Mononuclear cell (primary cell): ENCODE data around the gene SRSF5. TPM values are rescaled to one million over a fixed set of nuclear protein-coding genes. Genes with fewer than 3 reads are reported as not detected.
A peak's percentile ranks its signal among the peaks of the same experiment; 100 is the strongest.
"Not testable (repeated sequence)": the region's sequence is repeated elsewhere in the genome, so short reads cannot be mapped to it uniquely, and the experiment has no call there.

Experiments used
- H3K27me3 ChIP-seq: 2 replicates; pipeline ENCODE4 v1.6.0; 2011; ENCODE audit warnings: low read length, control low read depth; ENCODE audit not compliant: insufficient read depth
- H3K4me1 ChIP-seq: 2 replicates; pipeline ENCODE4 v1.5.1; 2011; ENCODE audit warnings: mild to moderate bottlenecking, low read length, control low read depth; ENCODE audit not compliant: insufficient read depth
- H3K4me3 ChIP-seq: 2 replicates; pipeline ENCODE4 v1.5.1; 2011; ENCODE audit warnings: mild to moderate bottlenecking, low read length, moderate library complexity
- H3K9me3 ChIP-seq: 2 replicates; pipeline ENCODE4 v1.5.1; 2011; ENCODE audit warnings: low read depth, mild to moderate bottlenecking, control low read depth, low read length
- total RNA-seq: library from RNA; depleted of rRNA; stranded (reverse); fragments of >200 nt; gene quantifications from one replicate; pipeline ENCODE4 v1.2.3, GENCODE V29; 2012

The SRSF5 gene
- 920 TPM for total RNA-seq

DNA sequence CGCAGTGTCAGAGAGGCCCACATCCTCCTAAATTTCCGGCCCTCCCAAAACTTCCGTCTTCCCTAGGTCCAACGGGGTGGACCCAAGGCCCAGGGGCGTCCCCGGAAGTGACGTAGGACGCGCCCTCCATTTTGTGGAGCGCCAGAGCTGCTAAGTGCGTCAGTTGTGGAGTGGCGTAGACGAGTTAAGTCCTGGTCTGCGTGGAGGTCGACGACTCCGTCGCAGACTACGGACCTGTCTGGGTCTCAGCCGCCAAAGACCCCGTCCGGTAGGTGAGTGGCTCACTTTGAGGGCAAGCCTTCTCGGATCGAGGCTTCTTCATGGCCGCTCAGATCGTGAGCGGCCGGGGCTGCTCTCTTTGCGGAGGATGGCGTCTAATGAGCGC lies at the start of gene SRSF5:
Gene SRSF5 (plus strand): TSS at position 159 of the 385 bp plus-strand sequence. CDS start 1,015 bp downstream, outside the sequence.
- peaks cover 31% of the 10 kb centered on the region for H3K4me1 ChIP-seq
- no peaks in the 10 kb centered on the region for H3K27me3 ChIP-seq
- peak within 1 kb of the TSS; percentile 100 for H3K4me3 ChIP-seq
- H3K9me3 ChIP-seq = no peaks in the 10 kb centered on the region

DNA sequence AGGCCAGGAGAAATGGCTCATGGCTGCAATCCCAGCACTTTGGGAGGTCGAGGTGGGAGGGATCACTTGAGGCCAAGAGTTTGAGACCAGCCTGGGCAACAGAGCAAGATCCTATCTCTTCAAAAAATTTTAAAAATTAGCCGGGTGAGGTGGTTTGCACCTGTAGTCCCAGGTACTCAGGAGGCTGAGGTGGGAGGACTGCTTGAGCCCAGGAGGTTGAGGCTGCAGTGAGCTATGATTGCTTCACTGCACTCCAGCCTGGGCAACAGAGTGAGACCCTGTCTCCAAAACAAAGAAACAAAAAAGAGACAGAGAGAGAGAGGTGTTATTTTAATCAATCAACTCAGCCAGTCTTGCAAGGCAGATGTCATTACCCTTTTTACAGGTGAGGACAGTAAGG lies 48.3 kb upstream of the SRSF5 start:
- not testable (repeated sequence) for H3K4me3 ChIP-seq, H3K9me3 ChIP-seq, H3K27me3 ChIP-seq
- H3K4me1 ChIP-seq = peaks cover 37% of the 10 kb centered on the region

DNA sequence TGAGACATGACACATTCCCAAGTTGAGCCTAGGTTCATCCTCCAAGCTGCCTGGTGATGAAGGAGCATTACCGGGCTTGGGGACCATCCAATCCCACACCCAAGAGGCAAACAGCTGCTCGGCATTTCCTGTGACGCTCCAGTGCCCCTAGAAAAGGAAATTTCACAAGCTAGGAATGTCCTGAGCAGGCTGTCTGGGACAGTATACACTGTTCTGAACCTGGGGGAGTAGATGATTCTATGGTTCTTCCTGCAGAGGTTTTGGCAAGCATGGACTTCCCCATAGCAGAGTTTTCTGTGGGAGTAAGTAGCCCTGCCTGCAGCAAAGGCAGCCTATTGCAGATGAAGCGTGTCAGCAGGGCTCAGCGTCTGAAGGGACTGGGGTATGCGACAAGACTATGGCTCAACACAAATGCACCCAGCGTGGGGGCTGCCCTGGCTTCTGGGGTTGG lies 47.4 kb upstream of the SRSF5 start:
- Histone ChIP-seq H3K27me3 (no peaks in the 10 kb centered on the region), H3K4me3 (no peak overlapping the region), H3K9me3 (no peaks in the 10 kb centered on the region), H3K4me1 (peaks cover 37% of the 10 kb centered on the region)

DNA sequence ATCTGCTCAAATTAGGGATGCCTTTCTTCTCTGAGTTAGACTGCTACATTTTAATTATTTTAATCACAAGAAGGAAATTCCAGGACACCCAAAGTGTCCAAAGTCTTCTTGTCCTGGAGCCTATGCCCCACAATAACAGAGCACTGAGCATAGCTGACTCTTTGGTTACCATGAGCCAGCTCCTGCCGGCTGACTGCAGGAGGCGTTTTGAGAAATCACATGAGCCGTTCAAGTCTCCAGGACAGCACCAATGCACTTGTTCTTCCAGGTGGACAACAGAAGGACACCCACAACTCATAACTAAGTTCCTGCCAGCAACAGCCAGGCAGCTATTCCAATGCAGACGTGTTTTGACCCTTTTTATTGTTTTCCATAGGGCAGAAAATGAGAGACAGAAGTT lies 46.0 kb upstream of the SRSF5 start:
- Histone ChIP-seq H3K27me3 (no peaks in the 10 kb centered on the region), H3K4me3 (no peak overlapping the region), H3K9me3 (no peaks in the 10 kb centered on the region), H3K4me1 (peaks cover 38% of the 10 kb centered on the region)

DNA sequence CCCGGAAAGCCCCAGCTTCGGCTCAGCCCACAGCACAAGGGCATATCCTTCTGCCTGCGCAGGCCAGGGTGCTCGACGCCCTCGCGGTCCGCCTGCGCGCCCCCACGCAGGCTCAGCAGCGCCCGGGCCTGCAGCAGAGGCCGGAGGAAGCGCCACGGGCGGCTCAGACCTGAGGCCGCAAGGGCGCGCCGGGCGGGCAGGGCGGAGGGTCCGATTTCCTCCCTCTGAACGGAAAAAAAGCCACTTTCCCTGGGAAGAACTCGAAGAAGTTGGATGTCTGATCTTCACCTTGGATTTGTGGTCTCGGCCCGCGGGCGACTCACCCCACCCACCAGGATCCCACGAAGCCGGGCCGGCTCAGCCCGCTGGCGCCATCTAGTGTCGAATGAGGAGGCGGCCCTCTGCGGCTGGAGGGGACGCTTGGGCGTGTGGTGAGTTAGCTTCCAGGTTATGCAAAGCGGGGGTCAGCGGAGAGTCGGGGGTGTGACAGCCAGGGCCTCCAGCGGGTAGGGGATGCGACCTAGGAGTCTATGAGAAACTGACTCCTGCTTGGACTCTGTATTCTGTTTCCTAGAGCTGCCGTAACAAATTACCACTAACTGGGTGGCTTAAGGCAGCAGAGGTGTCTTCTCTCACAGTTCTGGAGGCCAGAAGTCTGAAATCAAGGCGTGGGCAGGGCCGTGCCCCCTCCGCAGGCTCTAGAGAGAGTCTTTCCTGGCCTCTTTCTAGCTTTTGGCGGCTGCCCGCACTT lies 40.0 kb upstream of the SRSF5 start:
- peak overlapping the region; percentile 21 for H3K4me3 ChIP-seq
- H3K27me3 ChIP-seq = no peaks in the 10 kb centered on the region
- H3K9me3 ChIP-seq = no peaks in the 10 kb centered on the region
- peaks cover 27% of the 10 kb centered on the region for H3K4me1 ChIP-seq

DNA sequence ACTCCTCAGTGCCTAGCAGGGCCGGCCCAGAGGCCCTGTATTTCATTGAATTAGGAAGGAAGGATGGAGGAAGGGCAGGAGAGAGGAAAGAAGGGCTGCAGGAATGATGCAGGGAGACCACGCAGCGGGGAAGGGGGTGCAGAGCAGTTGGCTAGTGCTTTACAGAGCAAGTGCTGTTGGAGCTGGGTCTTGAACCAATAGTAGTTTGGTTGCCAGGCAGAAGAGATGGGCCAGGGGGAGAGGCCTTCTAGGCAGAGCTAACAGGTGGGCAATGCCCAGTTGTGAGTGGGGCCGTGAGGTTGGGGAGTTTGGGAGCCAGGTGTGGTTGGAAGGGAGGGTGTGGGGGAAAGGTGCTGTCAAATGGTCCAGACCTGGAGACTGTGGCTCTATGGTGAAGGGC lies 39.1 kb upstream of the SRSF5 start:
- Histone ChIP-seq H3K27me3 (no peaks in the 10 kb centered on the region), H3K4me3 (no peak overlapping the region), H3K4me1 (peaks cover 27% of the 10 kb centered on the region), H3K9me3 (no peaks in the 10 kb centered on the region)

DNA sequence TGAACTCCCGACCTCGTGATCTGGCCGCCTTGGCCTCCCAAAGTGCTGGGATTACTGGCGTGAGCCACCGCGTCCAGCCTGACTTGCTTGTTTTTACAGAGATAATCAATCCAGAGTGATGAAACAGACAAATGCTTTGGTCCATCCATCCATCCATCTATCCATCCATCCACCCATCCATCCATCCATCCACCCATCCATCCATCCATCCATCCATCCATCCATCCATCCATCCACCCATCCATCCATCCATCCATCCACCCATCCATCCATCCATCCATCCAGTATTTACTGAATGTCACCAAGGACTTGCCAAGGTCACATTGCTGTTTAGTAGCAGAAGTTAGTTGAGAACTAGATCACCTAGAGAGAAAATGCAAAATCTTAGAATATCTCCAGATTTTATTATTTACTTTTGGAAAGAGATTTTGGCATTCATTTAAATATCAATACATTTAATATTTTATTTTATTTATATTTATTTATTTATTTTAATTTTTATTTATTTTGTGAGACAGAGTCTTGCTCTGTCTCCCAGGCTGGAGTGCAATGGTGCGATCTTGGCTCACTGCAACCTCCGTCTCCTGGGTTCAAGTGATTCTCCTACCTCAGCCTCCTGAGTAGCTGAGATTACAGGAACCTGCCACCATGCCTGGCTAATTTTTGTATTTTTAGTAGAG lies 34.9 kb upstream of the SRSF5 start:
- not testable (repeated sequence) for H3K27me3 ChIP-seq, H3K4me3 ChIP-seq, H3K9me3 ChIP-seq, H3K4me1 ChIP-seq

DNA sequence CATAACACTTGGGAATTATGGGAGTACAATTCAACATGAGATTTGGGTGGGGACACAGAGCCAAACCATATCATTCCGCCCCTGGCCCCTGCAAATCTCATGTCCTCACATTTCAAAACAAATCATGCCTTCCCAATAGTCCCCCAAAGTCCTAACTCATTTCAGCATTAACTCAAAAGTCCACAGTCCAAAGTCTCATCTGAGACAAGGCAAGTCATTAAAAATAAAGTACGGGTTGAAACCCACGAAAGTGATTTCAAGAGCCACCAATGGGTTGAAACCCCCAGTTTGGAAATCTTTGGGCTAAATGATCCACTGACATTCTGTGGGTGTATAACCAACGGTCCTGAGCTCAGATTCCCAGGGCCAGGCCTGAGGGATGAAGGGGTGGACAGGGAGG lies 30.5 kb upstream of the SRSF5 start:
- H3K9me3 ChIP-seq, H3K4me1 ChIP-seq, H3K4me3 ChIP-seq, H3K27me3 ChIP-seq: not testable (repeated sequence)

DNA sequence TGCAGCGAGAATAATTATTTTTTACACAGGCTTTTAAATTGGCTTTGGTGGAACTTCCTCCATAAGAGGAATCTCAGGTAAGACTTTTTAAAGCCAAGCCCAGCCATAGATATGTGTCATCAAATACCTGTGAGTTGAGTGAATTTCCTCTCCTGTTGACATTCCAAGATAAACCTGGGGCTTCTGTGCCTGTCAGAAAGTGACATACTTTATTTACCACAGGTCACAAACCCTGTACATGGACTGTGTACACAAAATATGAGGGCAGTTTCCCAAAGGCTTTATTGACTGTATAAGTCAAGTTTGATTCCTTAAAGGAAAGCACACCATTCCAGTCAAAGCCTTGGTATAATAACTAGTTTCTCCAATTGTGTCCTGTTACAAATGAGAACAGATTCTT lies 25.9 kb upstream of the SRSF5 start:
- Histone ChIP-seq H3K4me3 (no peak overlapping the region), H3K9me3 (no peaks in the 10 kb centered on the region), H3K4me1 (no peaks in the 10 kb centered on the region), H3K27me3 (no peaks in the 10 kb centered on the region)

DNA sequence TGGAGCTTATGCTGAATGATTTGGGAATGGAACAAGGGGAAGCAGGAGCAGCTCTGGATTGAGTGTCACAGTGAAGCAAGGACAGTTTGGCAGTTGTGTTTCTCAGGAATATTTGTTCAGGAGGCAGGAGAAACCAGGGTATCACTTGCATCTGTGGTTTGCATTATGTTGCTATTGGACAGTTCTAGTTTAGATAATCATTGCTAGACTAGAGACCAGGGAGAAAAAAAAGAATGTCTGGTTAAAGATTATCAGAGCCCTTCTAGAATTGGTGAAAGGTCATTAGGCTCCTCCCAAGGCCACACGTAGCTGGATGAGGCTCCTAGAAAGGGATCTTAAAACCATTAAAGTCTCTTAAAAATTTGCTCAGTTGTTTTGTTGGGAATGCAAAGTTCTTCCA lies 17.0 kb upstream of the SRSF5 start:
- Histone ChIP-seq H3K4me3 (no peak overlapping the region), H3K9me3 (no peaks in the 10 kb centered on the region), H3K4me1 (no peaks in the 10 kb centered on the region), H3K27me3 (no peaks in the 10 kb centered on the region)

DNA sequence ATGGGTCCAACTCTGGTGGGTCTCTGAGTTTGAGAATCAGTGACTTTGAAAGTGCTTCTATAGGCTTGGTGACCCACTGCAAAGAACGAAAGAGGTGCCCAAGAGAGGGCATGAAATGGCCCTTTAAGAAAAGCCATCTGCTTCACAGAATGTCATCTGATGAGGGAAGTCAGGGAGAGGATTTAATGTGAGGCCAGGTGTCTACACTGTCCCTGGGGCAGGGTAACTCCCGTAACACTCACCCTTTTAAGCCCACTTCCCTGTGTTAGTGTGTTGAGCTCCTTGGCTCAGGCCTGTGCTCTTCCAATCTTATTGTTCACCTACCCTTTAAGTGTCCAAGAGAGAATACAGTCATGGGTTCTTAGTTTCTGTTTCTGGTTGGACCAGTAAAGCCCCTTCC lies 16.4 kb upstream of the SRSF5 start:
- Histone ChIP-seq H3K9me3 (no peaks in the 10 kb centered on the region), H3K27me3 (no peaks in the 10 kb centered on the region), H3K4me3 (no peak overlapping the region), H3K4me1 (peaks cover 4% of the 10 kb centered on the region)

DNA sequence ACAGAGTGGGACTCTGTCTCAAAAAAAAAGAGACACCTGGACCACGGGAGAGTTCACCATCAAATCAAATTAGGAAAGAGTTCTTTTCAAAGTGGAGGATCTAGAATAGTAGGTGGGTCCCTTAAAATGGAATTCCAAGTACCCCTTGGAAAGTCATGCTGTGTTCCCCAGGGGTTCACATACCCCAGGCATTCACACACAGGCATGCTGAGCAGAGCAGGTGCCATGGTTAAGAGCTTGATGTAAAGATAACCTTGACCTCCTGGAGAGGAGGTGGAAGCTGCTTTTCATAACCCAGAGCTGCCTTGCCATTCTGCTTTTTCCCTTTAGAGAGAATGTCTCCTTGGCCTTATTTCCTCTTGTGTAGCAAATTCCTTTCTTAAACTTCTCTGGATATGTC lies 14.2 kb upstream of the SRSF5 start:
- Histone ChIP-seq H3K27me3 (no peaks in the 10 kb centered on the region), H3K9me3 (no peaks in the 10 kb centered on the region), H3K4me3 (no peak overlapping the region), H3K4me1 (peaks cover 5% of the 10 kb centered on the region)

DNA sequence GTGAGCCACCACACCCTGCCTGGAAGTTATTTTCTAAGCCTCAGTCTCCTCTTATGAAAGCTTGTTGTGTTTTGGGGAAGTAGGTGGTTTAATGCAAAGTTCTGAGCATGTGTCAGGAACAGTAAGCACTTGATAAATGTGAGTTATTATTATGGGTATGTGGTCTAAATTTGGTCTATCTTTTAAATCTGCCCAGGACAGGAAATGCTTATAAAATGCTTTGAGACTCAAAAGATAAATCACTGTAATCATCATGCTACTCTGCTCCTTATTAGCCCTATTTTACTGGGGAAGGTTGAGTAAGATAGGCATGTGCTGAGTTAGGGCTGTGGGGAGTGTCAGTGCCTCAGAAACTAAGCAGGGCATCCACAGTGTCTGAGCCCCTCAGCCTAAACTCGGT lies 13.1 kb upstream of the SRSF5 start:
- Histone ChIP-seq H3K4me1 (peaks cover 5% of the 10 kb centered on the region), H3K27me3 (no peaks in the 10 kb centered on the region), H3K9me3 (no peaks in the 10 kb centered on the region), H3K4me3 (no peak overlapping the region)

DNA sequence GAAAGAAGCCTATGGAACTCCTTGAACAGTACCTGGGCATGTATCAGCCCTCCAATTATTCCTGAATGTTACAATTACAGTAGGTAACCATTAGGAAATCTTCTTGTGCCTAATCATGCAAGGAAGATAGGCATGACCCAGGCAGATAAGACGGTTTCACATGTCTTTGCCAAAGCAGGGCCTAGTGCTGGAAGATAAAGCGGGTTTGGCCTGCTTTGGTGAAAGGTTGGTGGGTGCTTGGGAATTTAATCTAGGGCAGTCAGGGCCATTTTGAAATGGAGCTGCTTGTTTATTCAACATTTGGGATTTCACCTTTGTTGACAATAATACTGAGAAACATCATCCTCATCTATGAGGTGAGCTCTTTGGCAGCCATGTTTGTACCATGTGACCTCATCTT lies 12.5 kb upstream of the SRSF5 start:
- no peaks in the 10 kb centered on the region for H3K9me3 ChIP-seq
- H3K27me3 ChIP-seq = no peaks in the 10 kb centered on the region
- peaks cover 5% of the 10 kb centered on the region for H3K4me1 ChIP-seq
- no peak overlapping the region for H3K4me3 ChIP-seq

DNA sequence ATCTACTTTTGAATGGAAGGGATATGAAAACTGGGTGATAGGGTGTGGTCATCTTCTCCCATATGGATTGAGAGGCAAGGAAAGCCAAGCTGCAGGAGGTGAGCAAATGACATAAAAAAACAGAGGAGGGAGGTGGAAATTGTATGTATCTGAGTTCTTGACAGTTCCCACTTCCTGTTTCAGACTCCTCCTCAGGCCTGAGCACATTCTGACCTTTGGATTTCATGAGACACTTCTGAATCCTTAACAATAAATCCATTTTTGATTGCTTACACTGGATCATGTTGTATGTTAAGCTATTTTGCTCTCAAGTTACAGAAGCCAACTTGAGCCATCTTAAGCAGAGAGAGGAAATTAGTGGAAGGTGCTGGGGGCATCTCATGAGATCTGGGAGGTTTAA lies 11.6 kb upstream of the SRSF5 start:
- no peak overlapping the region for H3K4me3 ChIP-seq
- peaks cover 5% of the 10 kb centered on the region for H3K4me1 ChIP-seq

DNA sequence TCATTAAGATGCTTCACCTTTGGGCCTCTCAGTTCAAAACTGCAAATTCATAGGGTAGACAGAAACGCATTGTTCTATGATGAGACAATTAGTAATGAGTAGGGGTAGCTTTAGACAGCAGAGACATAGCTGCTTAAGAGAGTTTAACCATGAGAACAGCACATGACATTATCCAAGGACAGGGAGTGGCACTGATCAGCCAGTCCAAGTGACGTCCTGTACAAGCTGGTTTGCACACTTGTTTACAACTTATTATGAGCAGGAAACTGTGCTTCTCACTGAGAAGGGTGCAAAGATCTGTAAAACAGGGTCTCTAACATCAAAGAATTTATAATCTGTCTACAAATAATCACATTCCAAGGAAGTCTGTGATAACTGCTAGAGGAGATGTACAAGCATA lies 11.2 kb upstream of the SRSF5 start:
- Histone ChIP-seq H3K4me3 (no peak overlapping the region), H3K27me3 (no peaks in the 10 kb centered on the region), H3K9me3 (no peaks in the 10 kb centered on the region), H3K4me1 (peaks cover 8% of the 10 kb centered on the region)

More for the DNA sequence above, 11.6 kb upstream of the SRSF5 start:
- Histone ChIP-seq H3K9me3 (no peaks in the 10 kb centered on the region), H3K27me3 (no peaks in the 10 kb centered on the region)
